GM10248 (cell line): ENCODE measurements around the gene PLXNA2.

Experiments
- CTCF ChIA-PET: fragments of 300-600 bp; sonication (Branson Sonifier 250); formaldehyde crosslinking; extraction: SDS; loops from one replicate; lab custom pipeline; 2021; ENCODE audit warnings: antibody characterized with exemption; lab: Yijun Ruan, JAX
- POLR2A ChIA-PET: fragments of 350-650 bp; sonication (Branson Sonifier 250); formaldehyde crosslinking; extraction: SDS; loops from one replicate; lab custom pipeline; 2020; ENCODE audit warnings: antibody characterized with exemption; lab: Yijun Ruan, JAX
- DNase-seq: peaks from one replicate; pipeline ENCODE4 v3.0.0; 2012; ENCODE audit errors: extremely low spot score
- CTCF ChIP-seq: IDR thresholded peaks from 2 replicates; pipeline ENCODE4 v1.5.1; 2012; ENCODE audit warnings: mild to moderate bottlenecking, low read depth; ENCODE audit errors: extremely low read depth, missing control alignments, control extremely low read depth

The PLXNA2 gene

GRCh38 chr1:208211921-208212843, 32.0 kb downstream of the PLXNA2 start:
- CTCF ChIA-PET: interaction anchor here (0.7 to 2.1 kb wide), 6 partner anchors 8 to 83 kb away, joined by 3 to 8 read pairs (median 3); partner anchors contain the start of gene PLXNA2
- TF ChIP-seq CTCF: no peak
- no peak for DNase-seq
- POLR2A ChIA-PET: no interaction called here

GRCh38 chr1:208209896-208210589, 34.1 kb downstream of the PLXNA2 start:
- TF ChIP-seq CTCF: no peak
- ChIA-PET POLR2A (no interaction called here), CTCF (interaction anchor here (1.1 to 1.7 kb wide), 4 partner anchors 10 to 78 kb away, joined by 3 to 4 read pairs (median 4); no protein-coding TSS in a partner anchor)
- DNase-seq: no peak

DNA sequence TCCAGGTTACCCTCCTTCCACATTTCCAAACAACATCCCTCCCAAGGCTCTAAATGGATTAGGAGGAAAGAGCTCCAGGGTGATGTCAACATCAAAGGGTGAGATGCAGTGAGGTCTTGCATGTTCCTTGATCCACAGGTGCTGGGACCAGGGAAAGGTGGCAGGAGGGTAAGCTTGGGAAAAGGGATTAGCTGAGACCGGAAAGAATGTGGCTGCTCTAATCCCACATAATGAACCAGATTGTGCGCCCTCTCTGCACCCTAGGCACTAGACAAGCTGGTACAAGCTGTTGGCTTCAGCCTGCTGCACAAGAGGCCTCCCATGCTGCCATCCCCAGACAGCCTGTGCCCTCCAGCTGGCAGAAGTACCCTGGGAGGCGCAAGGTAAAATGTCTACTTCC, 34.9 kb downstream of the PLXNA2 start:
- no peak for TF ChIP-seq CTCF
- no peak for DNase-seq
- ChIA-PET POLR2A (no interaction called here), CTCF (interaction anchor here (1.1 to 1.7 kb wide), 4 partner anchors 11 to 77 kb away, joined by 3 to 4 read pairs (median 4); no protein-coding TSS in a partner anchor)

DNA sequence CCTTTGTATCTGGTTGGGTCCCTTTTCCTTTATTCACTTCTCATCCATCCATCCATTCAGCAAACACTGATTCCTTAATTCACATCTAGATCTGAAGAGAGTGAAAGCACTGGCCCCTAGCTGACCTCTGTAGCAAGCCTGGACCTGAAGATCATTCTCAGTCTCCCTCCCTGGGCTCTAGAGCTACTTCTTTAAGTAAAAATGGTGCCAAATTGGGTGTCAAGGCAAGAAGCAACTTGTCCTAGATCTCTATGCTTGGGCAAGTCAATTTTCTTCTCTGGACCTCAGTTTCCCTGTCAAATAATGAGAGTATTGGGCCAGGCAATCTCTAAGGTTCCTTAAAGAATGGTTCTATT, 36.1 kb downstream of the PLXNA2 start:
- TF ChIP-seq CTCF: no peak
- ChIA-PET CTCF (interaction anchor here (1.1 to 1.4 kb wide), 4 partner anchors 10 to 77 kb away, joined by 3 to 4 read pairs (median 4); no protein-coding TSS in a partner anchor), POLR2A (no interaction called here)
- DNase-seq: no peak

GRCh38 chr1:208207388-208208131, 36.6 kb downstream of the PLXNA2 start:
- ChIA-PET CTCF (interaction anchor here (1.1 to 3.4 kb wide), 7 partner anchors 10 to 76 kb away, joined by 3 to 9 read pairs (median 4); partner anchors contain the start of gene PLXNA2), POLR2A (no interaction called here)
- DNase-seq: no peak
- no peak for TF ChIP-seq CTCF
